NT2/D1 (cell line): Measurements from ENCODE around the gene GCSAM.

Experiments used
- SUZ12 ChIP-seq: IDR thresholded peaks from 2 replicates; pipeline ENCODE4 v1.6.1; 2011; ENCODE audit not compliant: insufficient read length, insufficient read depth; ENCODE audit errors: extremely low read depth
- YY1 ChIP-seq: IDR thresholded peaks from 2 replicates; pipeline ENCODE4 v1.6.1; 2011; ENCODE audit not compliant: insufficient read length, insufficient read depth
- ZNF274 ChIP-seq: IDR thresholded peaks from 2 replicates; pipeline ENCODE4 v1.6.1; 2011; ENCODE audit warnings: mild to moderate bottlenecking, low read depth, low read length

DNA sequence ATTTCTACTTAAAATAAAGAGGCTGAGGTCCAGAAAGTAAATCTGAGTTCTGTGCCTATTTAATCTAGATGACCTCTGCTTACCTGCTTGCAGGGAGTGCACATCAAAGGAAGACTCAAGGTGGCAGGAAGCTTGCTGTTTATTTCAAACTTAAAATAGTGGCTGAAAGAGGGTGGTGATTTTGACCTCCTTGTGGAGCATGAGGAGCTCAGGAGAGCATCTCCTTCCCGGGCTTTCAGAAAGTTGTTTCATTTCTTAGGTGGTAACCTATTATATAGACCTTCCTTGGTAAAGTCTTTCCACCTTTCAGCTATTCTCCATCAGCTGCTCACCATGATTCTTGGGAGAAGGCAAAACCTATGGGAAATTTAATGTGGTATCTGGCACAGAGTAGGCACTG is 494 bp downstream of the GCSAM start:
- TF ChIP-seq ZNF274 (no peak), YY1 (no peak), SUZ12 (no peak)
